Measurements from ENCODE around the gene TMEM263. TPM values are rescaled to one million over a fixed set of nuclear protein-coding genes. Genes with fewer than 3 reads are reported as not detected.
A peak's percentile ranks its signal among the peaks of the same experiment; 100 is the strongest.

TMEM263 gene
- total RNA-seq, 1 experiment from 2014 or later = 31.3 TPM

GRCh38 chr12:106954462-106955376 is 988 bp upstream of the TMEM263 start:
- Histone ChIP-seq H4K20me1 (ENCODE audit: insufficient read depth) (no peaks in the 10 kb centered on the region), H3K9me3 (ENCODE audit: control insufficient read depth in 1 of 2, insufficient read depth in 1 of 2, low read depth in 1 of 2, low read length in 2 of 2) (no peaks in the 10 kb centered on the region), H3K9ac (ENCODE audit: low read length) (no peak overlapping the region), H2AFZ (ENCODE audit: low read depth, low read length, poor library complexity, severe bottlenecking) (peak overlapping the region; percentile 84), H3K79me2 (ENCODE audit: insufficient read depth, low read length) (peaks cover 26% of the 10 kb centered on the region), H3K4me1 (ENCODE audit: control insufficient read depth in 1 of 2, insufficient read depth in 2 of 2, low read length in 2 of 2) (peaks cover 29 to 35% of the 10 kb centered on the region in 2 experiments; a peak in 3 of 4 replicates), H3K27me3 (ENCODE audit: insufficient read depth, low read length) (no peaks in the 10 kb centered on the region), H3K9me2 (ENCODE audit: insufficient read depth) (no peaks in the 10 kb centered on the region), H3K27ac (ENCODE audit: low read depth, low read length) (peak overlapping the region; percentile 86), H3K36me3 (ENCODE audit: control insufficient read depth in 1 of 2, insufficient read depth in 2 of 2, low read length in 2 of 2) (no peaks in the 10 kb centered on the region), H3K4me3 (replicated peaks in 1 of 2; ENCODE audit: low read depth in 1 of 2, low read length in 2 of 2) (peak overlapping the region; percentile 14 to 80; a peak in 2 of 4 replicates), H3K4me2 (ENCODE audit: low read length) (peak overlapping the region; percentile 92)
- ChIA-PET POLR2A (interaction anchor here (0.6 to 1.0 kb wide), 2 partner anchors 16 to 272 kb away, joined by 3 to 5 read pairs; no protein-coding TSS in a partner anchor), CTCF (no interaction called here), RAD21 (ENCODE audit: low non-redundant PET in 1 of 2, low total read pairs in 2 of 2, uncharacterized antibody in 2 of 2, unreplicated experiment in 2 of 2) (no interaction called here)
- no peak for TF ChIP-seq SRF (IDR thresholded peaks at IDR 0.05; ENCODE audit: low read depth)
- no peak for TF ChIP-seq RAD21 (IDR thresholded peaks at IDR 0.05; ENCODE audit: low read depth)
- no peak for TF ChIP-seq EZH2 (IDR thresholded peaks at IDR 0.05)
- no peak for TF ChIP-seq POLR2AphosphoS5 (IDR thresholded peaks at IDR 0.05; ENCODE audit: low read depth, low read length)
- no peak for TF ChIP-seq ATF3 (IDR thresholded peaks at IDR 0.05)
- no peak for TF ChIP-seq SIN3A (IDR thresholded peaks at IDR 0.05; ENCODE audit: low read depth)
- no peak for TF ChIP-seq TCF7L2 (IDR thresholded peaks at IDR 0.05; ENCODE audit: borderline replicate concordance, extremely low read depth, insufficient read depth, insufficient read length)
- no peak for TF ChIP-seq JUND (IDR thresholded peaks at IDR 0.05)
- TF ChIP-seq ZFX (IDR thresholded peaks at IDR 0.05) = no peak
- BruUV-seq (replicated peaks) = TSS peak; percentile 49
- ATAC-seq (no peak), DNase-seq (ENCODE audit: low read depth, low spot score) (no peak)
- intact Hi-C loops (cut with micrococcal nuclease) = no loop called here
